GM18526 (cell line): ENCODE measurements around the gene GDPD2.

Experiments
- POLR2A ChIP-seq: IDR thresholded peaks from 3 replicates; pipeline ENCODE4 v1.6.1; 2011; ENCODE audit not compliant: insufficient read length; ENCODE audit errors: extremely low read depth

The GDPD2 gene

GRCh38 chrX:70422851-70423341, at the start of gene GDPD2:
Gene GDPD2, plus strand, starts transcription at chrX:70423314. Its CDS starts 1,671 bp downstream, at chrX:70424985.
- no peak for TF ChIP-seq POLR2A

GRCh38 chrX:70386235-70386634, 36.9 kb upstream of the GDPD2 start:
- TF ChIP-seq POLR2A, result no peak

- TF ChIP-seq POLR2A, result no peak
These were observed 24.2 kb upstream of the GDPD2 start for GRCh38 chrX:70398899-70399298.

- no peak for TF ChIP-seq POLR2A
These were observed 20.4 kb upstream of the GDPD2 start for GRCh38 chrX:70402721-70403120.

- no peak for TF ChIP-seq POLR2A
These were observed 18.1 kb upstream of the GDPD2 start for GRCh38 chrX:70405003-70405402.

GRCh38 chrX:70410921-70411320, 12.2 kb upstream of the GDPD2 start:
- TF ChIP-seq POLR2A, result no peak

- TF ChIP-seq POLR2A, result no peak
These were observed 11.6 kb upstream of the GDPD2 start for GRCh38 chrX:70411475-70411874.

GRCh38 chrX:70421618-70422017, 1.5 kb upstream of the GDPD2 start:
- no peak for TF ChIP-seq POLR2A

- TF ChIP-seq POLR2A, result no peak
These were observed 992 bp downstream of the GDPD2 start for GRCh38 chrX:70423936-70424675.

- TF ChIP-seq POLR2A, result no peak
These were observed 1.7 kb downstream of the GDPD2 start for GRCh38 chrX:70424801-70425200.

- no peak for TF ChIP-seq POLR2A
These were observed 3.5 kb downstream of the GDPD2 start for GRCh38 chrX:70426286-70427278.

GRCh38 chrX:70427365-70427764, 4.3 kb downstream of the GDPD2 start:
- TF ChIP-seq POLR2A, result no peak

GRCh38 chrX:70429759-70430158, 6.6 kb downstream of the GDPD2 start:
- TF ChIP-seq POLR2A, result no peak

GRCh38 chrX:70432936-70433847, 10.1 kb downstream of the GDPD2 start:
- TF ChIP-seq POLR2A, result no peak

GRCh38 chrX:70433848-70434351, 10.8 kb downstream of the GDPD2 start:
- TF ChIP-seq POLR2A, result peak; percentile 45
